IMR-90 (cell line): ENCODE measurements around the gene FH. TPM values are rescaled to one million over a fixed set of nuclear protein-coding genes. Genes with fewer than 3 reads are reported as not detected.

Experiments used
- ATAC-seq: fragments of 200-7000 bp; cut with Tn5 transposase; 2 replicates; pipeline ENCODE4 v1.9.1; 2020; ENCODE audit warnings: low read depth, mild to moderate bottlenecking, moderate library complexity
- BruUV-seq: library from RNA; stranded (reverse); fragments of 400-500 nt; replicated peaks from 2 replicates; lab custom pipeline; 2021; lab: Mats Ljungman, UMichigan
- CTCF ChIA-PET: fragments of 300-600 bp; formaldehyde crosslinking; extraction: SDS; loops from one replicate; lab custom pipeline; 2021; ENCODE audit warnings: antibody characterized with exemption; lab: Yijun Ruan, JAX
- POLR2A ChIA-PET: fragments of 300-600 bp; sonication (Branson Sonifier 250); formaldehyde crosslinking; loops from one replicate; lab custom pipeline; 2022; ENCODE audit warnings: antibody characterized with exemption; ENCODE audit not compliant: unreplicated experiment; lab: Charles Lee
- DNase-seq: peaks from one replicate; pipeline ENCODE4 v3.0.0; 2013
- H2AFZ ChIP-seq: replicated peaks from 2 replicates; pipeline ENCODE3; 2013; ENCODE audit warnings: low read length, mild to moderate bottlenecking; ENCODE audit not compliant: poor library complexity
- H2AK5ac ChIP-seq: 2 replicates; pipeline ENCODE4 v1.6.1; 2013; ENCODE audit warnings: low read depth, low read length, inconsistent platforms
- H2AK9ac ChIP-seq: replicated peaks from 2 replicates; pipeline ENCODE3; 2013; ENCODE audit warnings: mild to moderate bottlenecking, low read depth, low read length, moderate library complexity; ENCODE audit not compliant: poor library complexity
- H2BK120ac ChIP-seq: 2 replicates; pipeline ENCODE4 v1.6.1; 2013; ENCODE audit warnings: low read depth, low read length, inconsistent platforms
- H2BK15ac ChIP-seq: 3 replicates; pipeline ENCODE4 v1.6.1; 2013; ENCODE audit warnings: low read depth, low read length, inconsistent platforms
- H2BK20ac ChIP-seq: 2 replicates; pipeline ENCODE4 v1.6.1; 2013; ENCODE audit warnings: low read depth, mild to moderate bottlenecking, inconsistent platforms, low read length, moderate library complexity
- H2BK5ac ChIP-seq: 2 replicates; pipeline ENCODE4 v1.6.1; 2013; ENCODE audit warnings: mild to moderate bottlenecking, low read depth, low read length, inconsistent platforms; ENCODE audit not compliant: poor library complexity, severe bottlenecking
- H3K14ac ChIP-seq: replicated peaks from 2 replicates; pipeline ENCODE4 v1.6.1; 2013; ENCODE audit warnings: low read depth, low read length, inconsistent platforms
- H3K18ac ChIP-seq: 2 replicates; pipeline ENCODE4 v1.6.1; 2013; ENCODE audit warnings: low read depth, low read length, control low read depth
- H3K23ac ChIP-seq: 2 replicates; pipeline ENCODE4 v1.6.1; 2013; ENCODE audit warnings: low read depth, low read length, inconsistent platforms
- H3K27ac ChIP-seq: 2 replicates; pipeline ENCODE4 v1.5.1; 2013; ENCODE audit warnings: mild to moderate bottlenecking, control low read depth, low read length; ENCODE audit not compliant: insufficient read depth
- H3K27me3 ChIP-seq: 2 replicates; pipeline ENCODE4 v1.6.1; 2013; ENCODE audit warnings: low read length; ENCODE audit not compliant: control insufficient read depth, insufficient read depth
- H3K36me3 ChIP-seq: 2 replicates; pipeline ENCODE4 v1.6.1; 2013; ENCODE audit warnings: low read length, mixed read lengths; ENCODE audit not compliant: control insufficient read depth, insufficient read depth
- H3K4ac ChIP-seq: 2 replicates; pipeline ENCODE4 v1.6.1; 2013; ENCODE audit warnings: low read depth, low read length, inconsistent platforms
- H3K4me1 ChIP-seq: 2 replicates; pipeline ENCODE4 v1.6.1; 2013; ENCODE audit warnings: low read length, mixed read lengths; ENCODE audit not compliant: control insufficient read depth, insufficient read depth
- H3K4me2 ChIP-seq: 2 replicates; pipeline ENCODE4 v1.6.1; 2013; ENCODE audit warnings: low read depth, mild to moderate bottlenecking, control low read depth, low read length, moderate library complexity
- H3K4me3 ChIP-seq: 2 replicates; pipeline ENCODE4 v1.5.1; 2013; ENCODE audit warnings: low read depth, mild to moderate bottlenecking, control low read depth, low read length, moderate library complexity; ENCODE audit not compliant: insufficient read depth
- H3K56ac ChIP-seq: 2 replicates; pipeline ENCODE4 v1.6.1; 2013; ENCODE audit warnings: low read length, inconsistent platforms; ENCODE audit not compliant: insufficient read depth; ENCODE audit errors: extremely low read depth
- H3K79me1 ChIP-seq, 2 experiments: 2 replicates each; pipeline ENCODE4 v1.6.1; 2013; ENCODE audit warnings: low read length in 2 of 2, inconsistent platforms in 1 of 2, low read depth in 1 of 2
- H3K9ac ChIP-seq: 2 replicates; pipeline ENCODE4 v1.6.1; 2013; ENCODE audit warnings: low read depth, low read length, control low read depth
- H3K9me1 ChIP-seq: 2 replicates; pipeline ENCODE4 v1.6.1; 2013; ENCODE audit warnings: low read length, inconsistent platforms; ENCODE audit not compliant: insufficient read depth
- H3K9me3 ChIP-seq: 2 replicates; pipeline ENCODE4 v1.6.1; 2013; ENCODE audit warnings: low read length; ENCODE audit not compliant: control insufficient read depth, insufficient read depth
- H4K20me1 ChIP-seq: 2 replicates; pipeline ENCODE4 v1.6.1; 2013; ENCODE audit warnings: low read length, inconsistent platforms; ENCODE audit not compliant: insufficient read depth
- H4K5ac ChIP-seq: 2 replicates; pipeline ENCODE4 v1.6.1; 2013; ENCODE audit warnings: mild to moderate bottlenecking, low read depth, low read length, control low read depth
- H4K8ac ChIP-seq, 2 experiments: 2 replicates each; pipeline ENCODE4 v1.6.1; 2013; ENCODE audit warnings: low read depth in 2 of 2, low read length in 2 of 2, control low read depth in 1 of 2, inconsistent platforms in 1 of 2
- H4K91ac ChIP-seq: 2 replicates; pipeline ENCODE4 v1.6.1; 2013; ENCODE audit warnings: low read depth, low read length, inconsistent platforms; ENCODE audit not compliant: insufficient read depth
- BHLHE40 ChIP-seq: fragments of 150-350 bp; IDR thresholded peaks from 2 replicates; pipeline ENCODE4 v1.6.1; 2016; ENCODE audit warnings: mild to moderate bottlenecking, low read depth, low read length
- CEBPB ChIP-seq: IDR thresholded peaks from 2 replicates; pipeline ENCODE4 v1.6.1; 2012; ENCODE audit warnings: low read depth, low read length, improper control_type of control experiment
- CHD1 ChIP-seq: IDR thresholded peaks from 2 replicates; pipeline ENCODE4 v1.6.1; 2012; ENCODE audit warnings: low read depth, low read length, improper control_type of control experiment
- CTCF ChIP-seq: conservative IDR thresholded peaks from 2 replicates; pipeline ENCODE4 v1.5.1; 2012; ENCODE audit warnings: mild to moderate bottlenecking, low read depth, low read length, improper control_type of control experiment
- ELK1 ChIP-seq: fragments of 150-350 bp; IDR thresholded peaks from 2 replicates; pipeline ENCODE4 v1.6.1; 2016; ENCODE audit warnings: low read depth, mild to moderate bottlenecking, low read length, moderate library complexity, borderline replicate concordance
- FOS ChIP-seq: fragments of 150-350 bp; IDR thresholded peaks from 2 replicates; pipeline ENCODE4 v1.6.1; 2016; ENCODE audit warnings: low read depth, low read length
- MAFK ChIP-seq: IDR thresholded peaks from 2 replicates; pipeline ENCODE4 v1.6.1; 2012; ENCODE audit warnings: low read depth, low read length, improper control_type of control experiment
- MAZ ChIP-seq: IDR thresholded peaks from 2 replicates; pipeline ENCODE4 v1.6.1; 2012; ENCODE audit warnings: low read depth, mild to moderate bottlenecking, low read length, improper control_type of control experiment, moderate library complexity, borderline replicate concordance
- NFE2L2 ChIP-seq: fragments of 150-350 bp; IDR thresholded peaks from 2 replicates; pipeline ENCODE4 v1.6.1; 2016; ENCODE audit warnings: low read depth, mild to moderate bottlenecking, low read length
- RAD21 ChIP-seq: IDR thresholded peaks from 2 replicates; pipeline ENCODE4 v1.6.1; 2012; ENCODE audit warnings: low read length, improper control_type of control experiment
- RFX5 ChIP-seq: IDR thresholded peaks from 2 replicates; pipeline ENCODE4 v1.8.0; 2012; ENCODE audit warnings: low read depth, mild to moderate bottlenecking, low read length, moderate library complexity
- SMC3 ChIP-seq: fragments of 150-350 bp; IDR thresholded peaks from 2 replicates; pipeline ENCODE4 v1.6.1; 2016; ENCODE audit warnings: low read depth, mild to moderate bottlenecking, antibody characterized with exemption, low read length, moderate library complexity
- WGBS, 2 experiments: methylation state at CpG; one replicate each; pipeline versions ENCODE4 v1.1.5 to v1.1.7; 2013; ENCODE audit warnings: missing lambda C conversion rate in 2 of 2; ENCODE audit not compliant: insufficient read length in 1 of 2; ENCODE audit errors: extremely low coverage in 2 of 2; 5-methylcytosine and 5-hydroxymethylcytosine counted together
- dilution Hi-C: fragments of 300-500 bp; cut with HindIII; formaldehyde crosslinking; loops from one replicate; pipeline ENCODE4 v1.14.3; 2018; ENCODE audit warnings: low sequenced_read_pairs; ENCODE audit not compliant: unreplicated experiment
- in situ Hi-C: fragments of 300-500 bp; cut with MboI; formaldehyde crosslinking; loops from 3 replicates; pipeline ENCODE4 v1.14.3; 2019; ENCODE audit warnings: low sequenced_read_pairs, inconsistent platforms, mixed read lengths
- intact Hi-C: fragments of 100-400 bp; cut with micrococcal nuclease; formaldehyde crosslinking; loops from 2 replicates; pipeline ENCODE4 v1.10.0; 2022
- polyA plus RNA-seq, 3 experiments: library from polyadenylated mRNA; depleted of rRNA; stranded (reverse); fragments of >200 nt; gene quantifications; 2 replicates each; pipeline ENCODE4 v1.2.3, GENCODE V29; 2012; ENCODE audit warnings: low replicate concordance in 1 of 3
- total RNA-seq: library from RNA; depleted of rRNA; stranded (reverse); fragments of >200 nt; gene quantifications from 2 replicates; pipeline ENCODE4 v1.2.3, GENCODE V29; 2012
- TF ChIP-seq, protein P1 (sequence below): fragments of 150-350 bp; IDR thresholded peaks from 2 replicates; pipeline ENCODE4 v1.6.1; 2017; ENCODE audit warnings: mild to moderate bottlenecking, antibody characterized with exemption, low read length, low read depth

The FH gene
- total and polyA plus RNA-seq, 2 of the 4 experiments (the other 2 are of a cell fraction) = 75.5 to 78.7 TPM

DNA sequence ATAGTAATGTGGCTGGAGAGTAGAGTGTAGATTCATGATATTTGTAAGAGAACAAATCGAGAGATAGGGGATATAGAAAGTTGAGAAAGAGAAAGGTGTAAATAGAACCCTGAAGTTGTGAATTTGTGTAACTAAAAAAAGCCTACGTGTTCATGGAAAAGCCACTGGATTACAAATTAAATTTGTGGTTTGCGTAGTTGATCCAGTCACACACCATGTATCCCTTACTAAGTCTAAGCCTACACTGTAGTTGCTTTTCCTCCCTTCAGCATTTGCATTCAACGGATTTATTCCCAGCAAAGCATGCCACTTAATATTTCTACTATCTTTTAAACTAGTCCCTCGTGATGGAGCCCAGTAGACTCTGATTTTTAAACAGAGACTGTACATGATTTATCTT lies 37.5 kb upstream of the FH start:
- intact Hi-C loops (no loop called here), in situ Hi-C loops (no loop called here), dilution Hi-C loops (no loop called here)
- no peaks in the 10 kb centered on the region for H3K4me1 ChIP-seq
- no peak overlapping the region for H4K91ac ChIP-seq
- DNase-seq (no peak), ATAC-seq (no peak)
- CTCF ChIA-PET = no interaction called here
- no peak overlapping the region for H3K23ac ChIP-seq
- H3K36me3 ChIP-seq = no peaks in the 10 kb centered on the region
- no peaks in the 10 kb centered on the region for H3K79me1 ChIP-seq
- H4K20me1 ChIP-seq = no peaks in the 10 kb centered on the region
- H2BK120ac ChIP-seq = no peak overlapping the region
- TF ChIP-seq, protein P1, sequence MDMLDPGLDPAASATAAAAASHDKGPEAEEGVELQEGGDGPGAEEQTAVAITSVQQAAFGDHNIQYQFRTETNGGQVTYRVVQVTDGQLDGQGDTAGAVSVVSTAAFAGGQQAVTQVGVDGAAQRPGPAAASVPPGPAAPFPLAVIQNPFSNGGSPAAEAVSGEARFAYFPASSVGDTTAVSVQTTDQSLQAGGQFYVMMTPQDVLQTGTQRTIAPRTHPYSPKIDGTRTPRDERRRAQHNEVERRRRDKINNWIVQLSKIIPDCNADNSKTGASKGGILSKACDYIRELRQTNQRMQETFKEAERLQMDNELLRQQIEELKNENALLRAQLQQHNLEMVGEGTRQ = no peak
- TF ChIP-seq MAZ (no peak), CTCF (no peak), ELK1 (no peak), RFX5 (no peak), FOS (no peak), CEBPB (no peak), CHD1 (no peak), MAFK (no peak), RAD21 (no peak), BHLHE40 (no peak), NFE2L2 (no peak), SMC3 (no peak)
- H3K27me3 ChIP-seq = no peaks in the 10 kb centered on the region; the same call in 1 of the 2 replicates
- H4K5ac ChIP-seq = no peak overlapping the region
- H3K4me2 ChIP-seq = no peak overlapping the region
- H2BK20ac ChIP-seq = no peak overlapping the region
- H2BK15ac ChIP-seq = no peak overlapping the region
- H3K27ac ChIP-seq = no peak overlapping the region
- H3K18ac ChIP-seq = no peak overlapping the region
- H4K8ac ChIP-seq = no peak overlapping the region
- WGBS, 2 experiments = 68 to 100% methylated on average over 1 to 2 of the region's 5 CpGs
- H2AFZ ChIP-seq = no peak overlapping the region
- no peak overlapping the region for H3K14ac ChIP-seq
- H3K4ac ChIP-seq = no peak overlapping the region
- no peak overlapping the region for H2BK5ac ChIP-seq
- H2AK9ac ChIP-seq = no peak overlapping the region
- BruUV-seq = no TSS peak
- H2AK5ac ChIP-seq = no peak overlapping the region
- no peak overlapping the region for H3K56ac ChIP-seq
- no peak overlapping the region for H3K4me3 ChIP-seq
- POLR2A ChIA-PET = no interaction called here
- H3K9me1 ChIP-seq = no peaks in the 10 kb centered on the region
- H3K9ac ChIP-seq = no peak overlapping the region
- no peaks in the 10 kb centered on the region for H3K9me3 ChIP-seq
